ENCODE measurements around the gene RBM18.

GRCh38 chr9:122274055-122274454 lies 9.4 kb upstream of the RBM18 start:
- TF ChIP-seq CTCF (IDR thresholded peaks at IDR 0.05), result no peak
- TF ChIP-seq EZH2 (IDR thresholded peaks at IDR 0.05), result no peak
